Islet of Langerhans (tissue), 1 donor: ENCODE data around the gene SFTPB.

Experiments used
- FAIRE-seq: peaks from one replicate; lab custom pipeline; 2011; peaks lifted over from hg19 to GRCh38; lab: Jason Lieb, UNC

SFTPB gene

GRCh38 chr2:85611217-85611704 lies 56.7 kb downstream of the SFTPB start:
- no peak for FAIRE-seq
